ENCODE data around the gene HOXD9. TPM values are rescaled to one million over a fixed set of nuclear protein-coding genes. Genes with fewer than 3 reads are reported as not detected.
A peak's percentile ranks its signal among the peaks of the same experiment; 100 is the strongest.

Gene HOXD9
- polyA plus RNA-seq, 1 of the 3 experiments (the other 2 are of a cell fraction) = 4.8 TPM

DNA sequence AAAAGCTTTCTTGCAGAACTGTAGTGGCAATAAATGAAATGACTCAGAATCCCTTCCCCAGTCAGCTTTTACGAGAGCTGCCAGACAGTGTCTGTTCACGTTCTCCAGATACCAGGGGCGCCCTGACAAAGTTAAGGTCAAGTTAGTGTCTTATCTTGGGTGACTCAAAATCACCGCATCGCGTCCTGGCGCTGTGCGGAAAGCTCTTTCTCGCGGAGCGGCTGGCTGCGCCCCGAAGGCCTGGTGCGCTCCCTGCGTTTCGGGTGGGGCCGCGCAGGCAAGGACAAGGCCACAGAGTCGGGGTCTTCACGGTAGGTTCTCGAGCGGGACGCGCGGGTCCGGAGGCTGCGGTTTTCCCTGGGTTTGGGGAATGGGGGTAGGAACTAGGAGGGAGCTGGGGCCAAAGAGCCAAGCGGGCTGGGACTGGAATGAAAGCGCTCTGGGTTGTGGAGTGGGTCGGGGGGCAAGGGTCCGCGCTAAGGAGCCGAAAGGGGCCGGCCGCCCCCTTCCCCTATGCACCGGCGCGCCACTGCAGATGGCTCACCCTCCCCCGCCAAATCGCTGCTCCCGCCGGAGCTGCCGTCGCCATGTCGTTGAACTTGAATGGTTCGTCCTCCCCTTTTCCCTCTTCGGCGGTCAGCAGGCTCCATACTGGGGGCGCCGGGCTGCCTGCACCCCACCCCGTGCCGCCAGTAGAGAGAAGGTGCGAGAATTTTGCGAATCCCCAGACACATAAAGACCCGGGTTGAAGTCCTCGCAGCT is 18.0 kb upstream of the HOXD9 start:
- H2AFZ ChIP-seq (ENCODE audit: low read depth) = 0 out of 2 replicates have a peak overlapping the region, but pooled peaks have one; percentile 29
- ChIA-PET POLR2A (interaction anchor here (1.0 kb wide), 1 partner anchor 13 kb away, joined by 3 read pairs; no protein-coding TSS in a partner anchor), CTCF (interaction anchor here (0.8 to 17.7 kb wide), 19 partner anchors 9 to 1405 kb away, joined by 3 to 264 read pairs (median 4); partner anchors contain the start of genes EVX2, HOXD10, HOXD12 and HOXD13)
- H3K27ac ChIP-seq (ENCODE audit: low read depth in 2 of 2, low read length in 1 of 2) = no peak overlapping the region
- no peaks in the 10 kb centered on the region for H3K9me3 ChIP-seq
- no peaks in the 10 kb centered on the region for H3K79me2 ChIP-seq (ENCODE audit: insufficient read depth)
- no peak for DNase-seq
- no peak overlapping the region for H3K9ac ChIP-seq
- H3K4me3 ChIP-seq (ENCODE audit: low read depth in 2 of 2, low read length in 1 of 2) = peak overlapping the region; percentile 32 to 54
- TF ChIP-seq, protein P1, sequence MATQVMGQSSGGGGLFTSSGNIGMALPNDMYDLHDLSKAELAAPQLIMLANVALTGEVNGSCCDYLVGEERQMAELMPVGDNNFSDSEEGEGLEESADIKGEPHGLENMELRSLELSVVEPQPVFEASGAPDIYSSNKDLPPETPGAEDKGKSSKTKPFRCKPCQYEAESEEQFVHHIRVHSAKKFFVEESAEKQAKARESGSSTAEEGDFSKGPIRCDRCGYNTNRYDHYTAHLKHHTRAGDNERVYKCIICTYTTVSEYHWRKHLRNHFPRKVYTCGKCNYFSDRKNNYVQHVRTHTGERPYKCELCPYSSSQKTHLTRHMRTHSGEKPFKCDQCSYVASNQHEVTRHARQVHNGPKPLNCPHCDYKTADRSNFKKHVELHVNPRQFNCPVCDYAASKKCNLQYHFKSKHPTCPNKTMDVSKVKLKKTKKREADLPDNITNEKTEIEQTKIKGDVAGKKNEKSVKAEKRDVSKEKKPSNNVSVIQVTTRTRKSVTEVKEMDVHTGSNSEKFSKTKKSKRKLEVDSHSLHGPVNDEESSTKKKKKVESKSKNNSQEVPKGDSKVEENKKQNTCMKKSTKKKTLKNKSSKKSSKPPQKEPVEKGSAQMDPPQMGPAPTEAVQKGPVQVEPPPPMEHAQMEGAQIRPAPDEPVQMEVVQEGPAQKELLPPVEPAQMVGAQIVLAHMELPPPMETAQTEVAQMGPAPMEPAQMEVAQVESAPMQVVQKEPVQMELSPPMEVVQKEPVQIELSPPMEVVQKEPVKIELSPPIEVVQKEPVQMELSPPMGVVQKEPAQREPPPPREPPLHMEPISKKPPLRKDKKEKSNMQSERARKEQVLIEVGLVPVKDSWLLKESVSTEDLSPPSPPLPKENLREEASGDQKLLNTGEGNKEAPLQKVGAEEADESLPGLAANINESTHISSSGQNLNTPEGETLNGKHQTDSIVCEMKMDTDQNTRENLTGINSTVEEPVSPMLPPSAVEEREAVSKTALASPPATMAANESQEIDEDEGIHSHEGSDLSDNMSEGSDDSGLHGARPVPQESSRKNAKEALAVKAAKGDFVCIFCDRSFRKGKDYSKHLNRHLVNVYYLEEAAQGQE (IDR thresholded peaks at IDR 0.05; ENCODE audit: low read depth, low read length) = no peak
- TF ChIP-seq, protein P2, sequence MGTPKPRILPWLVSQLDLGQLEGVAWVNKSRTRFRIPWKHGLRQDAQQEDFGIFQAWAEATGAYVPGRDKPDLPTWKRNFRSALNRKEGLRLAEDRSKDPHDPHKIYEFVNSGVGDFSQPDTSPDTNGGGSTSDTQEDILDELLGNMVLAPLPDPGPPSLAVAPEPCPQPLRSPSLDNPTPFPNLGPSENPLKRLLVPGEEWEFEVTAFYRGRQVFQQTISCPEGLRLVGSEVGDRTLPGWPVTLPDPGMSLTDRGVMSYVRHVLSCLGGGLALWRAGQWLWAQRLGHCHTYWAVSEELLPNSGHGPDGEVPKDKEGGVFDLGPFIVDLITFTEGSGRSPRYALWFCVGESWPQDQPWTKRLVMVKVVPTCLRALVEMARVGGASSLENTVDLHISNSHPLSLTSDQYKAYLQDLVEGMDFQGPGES (IDR thresholded peaks at IDR 0.05; ENCODE audit: low read depth, low read length) = no peak
- TF ChIP-seq YY1 (IDR thresholded peaks at IDR 0.05; ENCODE audit: low read depth) (no peak), GABPA (IDR thresholded peaks at IDR 0.05; ENCODE audit: low read depth) (no peak), RXRA (IDR thresholded peaks at IDR 0.05; ENCODE audit: borderline replicate concordance, low read depth) (no peak), EZH2phosphoT487 (IDR thresholded peaks at IDR 0.05; ENCODE audit: borderline replicate concordance, low read depth) (peak; percentile 53; the same call in 1 of the 2 replicates)
- TF ChIP-seq, protein P3, sequence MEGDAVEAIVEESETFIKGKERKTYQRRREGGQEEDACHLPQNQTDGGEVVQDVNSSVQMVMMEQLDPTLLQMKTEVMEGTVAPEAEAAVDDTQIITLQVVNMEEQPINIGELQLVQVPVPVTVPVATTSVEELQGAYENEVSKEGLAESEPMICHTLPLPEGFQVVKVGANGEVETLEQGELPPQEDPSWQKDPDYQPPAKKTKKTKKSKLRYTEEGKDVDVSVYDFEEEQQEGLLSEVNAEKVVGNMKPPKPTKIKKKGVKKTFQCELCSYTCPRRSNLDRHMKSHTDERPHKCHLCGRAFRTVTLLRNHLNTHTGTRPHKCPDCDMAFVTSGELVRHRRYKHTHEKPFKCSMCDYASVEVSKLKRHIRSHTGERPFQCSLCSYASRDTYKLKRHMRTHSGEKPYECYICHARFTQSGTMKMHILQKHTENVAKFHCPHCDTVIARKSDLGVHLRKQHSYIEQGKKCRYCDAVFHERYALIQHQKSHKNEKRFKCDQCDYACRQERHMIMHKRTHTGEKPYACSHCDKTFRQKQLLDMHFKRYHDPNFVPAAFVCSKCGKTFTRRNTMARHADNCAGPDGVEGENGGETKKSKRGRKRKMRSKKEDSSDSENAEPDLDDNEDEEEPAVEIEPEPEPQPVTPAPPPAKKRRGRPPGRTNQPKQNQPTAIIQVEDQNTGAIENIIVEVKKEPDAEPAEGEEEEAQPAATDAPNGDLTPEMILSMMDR (IDR thresholded peaks at IDR 0.05) = peak; percentile 19; the same call in 1 of the 2 replicates
- TF ChIP-seq, protein P4, sequence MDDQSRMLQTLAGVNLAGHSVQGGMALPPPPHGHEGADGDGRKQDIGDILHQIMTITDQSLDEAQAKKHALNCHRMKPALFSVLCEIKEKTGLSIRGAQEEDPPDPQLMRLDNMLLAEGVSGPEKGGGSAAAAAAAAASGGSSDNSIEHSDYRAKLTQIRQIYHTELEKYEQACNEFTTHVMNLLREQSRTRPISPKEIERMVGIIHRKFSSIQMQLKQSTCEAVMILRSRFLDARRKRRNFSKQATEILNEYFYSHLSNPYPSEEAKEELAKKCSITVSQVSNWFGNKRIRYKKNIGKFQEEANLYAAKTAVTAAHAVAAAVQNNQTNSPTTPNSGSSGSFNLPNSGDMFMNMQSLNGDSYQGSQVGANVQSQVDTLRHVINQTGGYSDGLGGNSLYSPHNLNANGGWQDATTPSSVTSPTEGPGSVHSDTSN (IDR thresholded peaks at IDR 0.05) = no peak
- H3K27me3 ChIP-seq (ENCODE audit: insufficient read depth) = peaks cover 86% of the 10 kb centered on the region
- no peaks in the 10 kb centered on the region for H4K20me1 ChIP-seq (ENCODE audit: insufficient read depth)
- WGBS (ENCODE audit: low lambda C conversion rate) = 8% methylated on average over 30 of the region's 56 CpGs
- H3F3A ChIP-seq (replicated peaks; ENCODE audit: insufficient read depth) = peaks cover 11% of the 10 kb centered on the region
- no peaks in the 10 kb centered on the region for H3K9me2 ChIP-seq
- H3K36me3 ChIP-seq (replicated peaks in 1 of 2; ENCODE audit: control insufficient read depth in 1 of 2, insufficient read depth in 2 of 2, low read length in 1 of 2) = no peaks in the 10 kb centered on the region
- H3K4me1 ChIP-seq (ENCODE audit: control insufficient read depth in 1 of 2, insufficient read depth in 2 of 2, low read depth in 1 of 2, low read length in 1 of 2) = peaks cover 0 to 13% of the 10 kb centered on the region in 2 experiments; a peak in 2 of 4 replicates
- peak overlapping the region; percentile 76 for H3K4me2 ChIP-seq
